H1 (cell line): ENCODE data around the gene CD244. TPM values are rescaled to one million over a fixed set of nuclear protein-coding genes. Genes with fewer than 3 reads are reported as not detected.

ENCODE experiments used
- CTCF ChIA-PET: fragments of 300-600 bp; sonication (Branson Sonifier 250); formaldehyde crosslinking; loops from one replicate; lab custom pipeline; 2021; ENCODE audit not compliant: partially characterized antibody; lab: Charles Lee
- POLR2A ChIA-PET: fragments of 300-600 bp; sonication (Branson Sonifier 250); formaldehyde crosslinking; loops from one replicate; lab custom pipeline; 2021; ENCODE audit warnings: inconsistent platforms; ENCODE audit not compliant: partially characterized antibody; lab: Charles Lee
- DNase-seq, 2 experiments: peaks; one replicate each; pipeline versions ENCODE4 v3.0.0 to v3.0.0-alpha.2; 2010 to 2022; ENCODE audit warnings: low spot score in 2 of 2, low read depth in 1 of 2, mixed read lengths in 1 of 2
- FAIRE-seq: peaks from 2 replicates; lab custom pipeline; 2011; peaks lifted over from hg19 to GRCh38; lab: Jason Lieb, UNC
- H2AFZ ChIP-seq: 2 replicates; pipeline ENCODE4 v1.8.1; 2012; ENCODE audit warnings: low read length, inconsistent platforms
- H2AK5ac ChIP-seq: 2 replicates; pipeline ENCODE4 v1.6.1; 2013; ENCODE audit warnings: low read depth, low read length
- H2BK120ac ChIP-seq: replicated peaks from 2 replicates; pipeline ENCODE3; 2013; ENCODE audit warnings: low read depth, low read length, inconsistent platforms
- H2BK12ac ChIP-seq: 2 replicates; pipeline ENCODE4 v1.6.1; 2013; ENCODE audit warnings: low read depth, low read length
- H2BK15ac ChIP-seq: 2 replicates; pipeline ENCODE4 v1.6.1; 2013; ENCODE audit warnings: low read length
- H2BK20ac ChIP-seq: 2 replicates; pipeline ENCODE4 v1.6.1; 2013; ENCODE audit warnings: low read length
- H2BK5ac ChIP-seq: 2 replicates; pipeline ENCODE4 v1.6.1; 2013; ENCODE audit warnings: low read depth, low read length
- H3K14ac ChIP-seq: 2 replicates; pipeline ENCODE4 v1.6.1; 2013; ENCODE audit warnings: inconsistent platforms; ENCODE audit not compliant: insufficient read length
- H3K18ac ChIP-seq: 2 replicates; pipeline ENCODE4 v1.6.1; 2013; ENCODE audit warnings: low read length; ENCODE audit errors: extremely low read depth
- H3K23ac ChIP-seq: 2 replicates; pipeline ENCODE4 v1.6.1; 2013; ENCODE audit warnings: inconsistent platforms; ENCODE audit not compliant: insufficient read length
- H3K23me2 ChIP-seq: 2 replicates; pipeline ENCODE4 v1.6.1; 2013; ENCODE audit warnings: low read depth, low read length
- H3K27ac ChIP-seq: 2 replicates; pipeline ENCODE4 v1.6.1; 2011; ENCODE audit warnings: low read depth, low read length, inconsistent platforms
- H3K27me3 ChIP-seq, 4 experiments: replicated peaks in 1 of 4; 1 replicate in 1 of 4; 2 replicates in 3 of 4; pipeline versions ENCODE4 v1.6.1 to v1.8.1; 2011 to 2013; ENCODE audit warnings: low read length in 3 of 4, mild to moderate bottlenecking in 3 of 4, inconsistent platforms in 2 of 4, mixed read lengths in 2 of 4, moderate library complexity in 1 of 4; ENCODE audit not compliant: control insufficient read depth in 3 of 4, insufficient read depth in 3 of 4; ENCODE audit errors: extremely low read depth in 1 of 4
- H3K36me3 ChIP-seq, 4 experiments: 2 replicates each; pipeline versions ENCODE4 v1.6.1 to v1.8.1; 2011 to 2013; ENCODE audit warnings: mild to moderate bottlenecking in 4 of 4, low read length in 3 of 4, moderate library complexity in 2 of 4, control low read depth in 1 of 4, inconsistent platforms in 1 of 4; ENCODE audit not compliant: insufficient read depth in 4 of 4, control insufficient read depth in 2 of 4
- H3K4ac ChIP-seq: replicated peaks from 2 replicates; pipeline ENCODE3; 2013; ENCODE audit warnings: low read length, low read depth, mixed read lengths, inconsistent platforms; ENCODE audit not compliant: insufficient read length
- H3K4me1 ChIP-seq, 4 experiments: replicated peaks in 1 of 4; 1 replicate in 1 of 4; 2 replicates in 3 of 4; pipeline versions ENCODE4 v1.6.1 to v1.8.1; 2011 to 2013; ENCODE audit warnings: low read length in 3 of 4, inconsistent platforms in 2 of 4, mixed read lengths in 1 of 4; ENCODE audit not compliant: insufficient read depth in 4 of 4, control insufficient read depth in 3 of 4
- H3K4me2 ChIP-seq, 2 experiments: 2 replicates each; pipeline versions ENCODE4 v1.6.1 to v1.8.1; 2011 to 2013; ENCODE audit warnings: low read depth in 2 of 2, low read length in 2 of 2, control low read depth in 1 of 2, inconsistent platforms in 1 of 2, mild to moderate bottlenecking in 1 of 2; ENCODE audit not compliant: insufficient read depth in 1 of 2
- H3K4me3 ChIP-seq, 4 experiments: fragments of 200-600, 300-600 bp in 1 of 4; sonication (generic), shearing (Covaris generic), sonication (Bioruptor Twin) in 1 of 4; 2 replicates each; pipeline versions ENCODE4 v1.5.1 to v1.8.1; 2011 to 2016; ENCODE audit warnings: low read length in 4 of 4, low read depth in 3 of 4, control low read depth in 2 of 4, inconsistent platforms in 2 of 4, mild to moderate bottlenecking in 2 of 4, mixed read lengths in 1 of 4, moderate library complexity in 1 of 4; ENCODE audit not compliant: insufficient read depth in 2 of 4; ENCODE audit errors: extremely low read depth in 1 of 4
- H3K56ac ChIP-seq: replicated peaks from 2 replicates; pipeline ENCODE3; 2013; ENCODE audit warnings: low read depth, mild to moderate bottlenecking, mixed read lengths, low read length, inconsistent platforms; ENCODE audit not compliant: insufficient read length
- H3K79me1 ChIP-seq: 2 replicates; pipeline ENCODE4 v1.6.1; 2013; ENCODE audit warnings: low read depth, low read length, control low read depth
- H3K79me2 ChIP-seq, 2 experiments: 2 replicates each; pipeline versions ENCODE4 v1.6.1 to v1.8.1; 2012 to 2013; ENCODE audit warnings: low read length in 2 of 2, mild to moderate bottlenecking in 2 of 2, inconsistent platforms in 1 of 2; ENCODE audit not compliant: insufficient read depth in 2 of 2, control insufficient read depth in 1 of 2
- H3K9ac ChIP-seq, 4 experiments: replicated peaks in 1 of 4; 1 replicate in 1 of 4; 2 replicates in 3 of 4; pipeline versions ENCODE4 v1.6.1 to v1.8.1; 2011 to 2013; ENCODE audit warnings: low read depth in 3 of 4, low read length in 3 of 4, control low read depth in 2 of 4, mild to moderate bottlenecking in 2 of 4, moderate library complexity in 2 of 4, inconsistent platforms in 1 of 4; ENCODE audit errors: extremely low read depth in 1 of 4
- H3K9me3 ChIP-seq, 2 experiments: 2 replicates each; pipeline versions ENCODE4 v1.6.1 to v1.8.1; 2012 to 2013; ENCODE audit warnings: mild to moderate bottlenecking in 2 of 2, moderate library complexity in 2 of 2, control low read depth in 1 of 2, inconsistent platforms in 1 of 2, low read depth in 1 of 2, low read length in 1 of 2, mixed read lengths in 1 of 2; ENCODE audit not compliant: insufficient read depth in 2 of 2
- H4K20me1 ChIP-seq, 2 experiments: replicated peaks in 1 of 2; 2 replicates each; pipeline versions ENCODE3 to v1.8.1; 2011 to 2013; ENCODE audit warnings: inconsistent platforms in 2 of 2, low read length in 2 of 2, mild to moderate bottlenecking in 1 of 2; ENCODE audit not compliant: insufficient read depth in 2 of 2, control insufficient read depth in 1 of 2
- H4K5ac ChIP-seq: 2 replicates; pipeline ENCODE4 v1.6.1; 2013; ENCODE audit warnings: low read length, low read depth, mixed read lengths, inconsistent platforms; ENCODE audit not compliant: insufficient read length
- H4K8ac ChIP-seq: 2 replicates; pipeline ENCODE4 v1.8.0; 2013; ENCODE audit warnings: mild to moderate bottlenecking, moderate library complexity, low read length, inconsistent platforms; ENCODE audit not compliant: insufficient read depth; ENCODE audit errors: extremely low read depth
- H4K91ac ChIP-seq: replicated peaks from 2 replicates; pipeline ENCODE3; 2013; ENCODE audit warnings: low read length, mixed read lengths, inconsistent platforms; ENCODE audit not compliant: insufficient read length
- FOSL1 ChIP-seq: IDR thresholded peaks from 2 replicates; pipeline ENCODE4 v1.6.1; 2011; ENCODE audit warnings: mild to moderate bottlenecking, low read depth, low read length, moderate library complexity; ENCODE audit not compliant: insufficient read depth
- GABPA ChIP-seq: IDR thresholded peaks from 2 replicates; pipeline ENCODE4 v1.6.1; 2011; ENCODE audit warnings: mild to moderate bottlenecking, low read length, moderate library complexity, borderline replicate concordance; ENCODE audit not compliant: insufficient read depth
- PHF8 ChIP-seq: fragments of 200-600 bp; sonication (generic); conservative IDR thresholded peaks from 2 replicates; pipeline ENCODE4 v1.7.1; 2012; ENCODE audit warnings: low read depth, mild to moderate bottlenecking, inconsistent platforms, low read length, moderate library complexity
- RBBP5 ChIP-seq: IDR thresholded peaks from 2 replicates; pipeline ENCODE4 v1.7.1; 2012; ENCODE audit warnings: low read depth, mild to moderate bottlenecking, inconsistent platforms, low read length, moderate library complexity, borderline replicate concordance
- WGBS, 2 experiments: shearing (Covaris generic) in 1 of 2; methylation state at CpG; one replicate each; pipeline versions ENCODE4 v1.1.6 to v1.1.7; 2013 to 2015; ENCODE audit warnings: low lambda C conversion rate in 2 of 2, mixed read lengths in 2 of 2, inconsistent platforms in 1 of 2, low coverage in 1 of 2, missing lambda C conversion rate in 1 of 2; ENCODE audit not compliant: insufficient replicate concordance in 2 of 2, insufficient coverage in 1 of 2, insufficient read length in 1 of 2; ENCODE audit errors: extremely low coverage in 1 of 2, missing lambda C conversion rate in 1 of 2; 5-methylcytosine and 5-hydroxymethylcytosine counted together
- polyA plus RNA-seq, 7 experiments: library from polyadenylated mRNA; depleted of rRNA in 3 of 7; stranded (reverse) in 5 of 7; unstranded in 2 of 7; fragments of >200 nt in 5 of 7; fragments of 200-250 nt in 2 of 7; gene quantifications; 1 replicate in 5 of 7; 2 replicates in 1 of 7; 4 replicates in 1 of 7; pipeline versions ENCODE4 v1.2.1 to v1.2.3, GENCODE V29; 2011 to 2013; ENCODE audit warnings: missing spikeins in 2 of 7, mixed read lengths in 2 of 7
- total RNA-seq: library from RNA; stranded (reverse); fragmentation: NEBNext Ultra II Directional; extraction: Animal tissue kit (Norgen Biotek cat#: 25700); gene quantifications from 2 replicates; pipeline ENCODE4 v1.2.1, GENCODE V29; 2021

Gene CD244
- total and polyA plus RNA-seq, 2 of the 8 experiments (the other 6 are each of a cell fraction or from before 2014, with no cell fraction given): not detected

DNA sequence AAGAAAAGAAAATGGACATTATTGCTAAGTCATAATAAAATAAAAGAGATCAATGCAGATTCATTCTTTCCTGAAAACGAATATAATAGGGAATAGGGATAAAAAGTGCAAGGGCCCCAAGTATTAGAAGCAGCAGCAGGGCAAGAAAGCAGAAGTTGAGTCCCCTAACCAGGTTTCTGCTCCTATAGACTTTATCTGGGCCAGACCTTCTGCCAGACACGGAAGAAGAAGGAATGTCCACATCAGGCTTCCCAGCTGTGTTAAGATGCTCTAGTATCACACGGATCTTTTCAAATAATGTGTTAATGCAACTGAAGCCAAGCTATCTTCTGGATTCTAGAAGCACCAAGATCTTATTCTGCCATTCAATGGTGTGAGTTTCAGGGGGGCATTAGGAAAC is 26.9 kb downstream of the CD244 start:
- POLR2A ChIA-PET: no interaction called here
- Histone ChIP-seq H3K4me1 (peaks cover 0 to 3% (median 0%) of the 10 kb centered on the region in 4 experiments; a peak in 2 of 7 replicates), H3K9ac (no peak overlapping the region), H4K91ac (no peak overlapping the region), H2AK5ac (no peak overlapping the region), H3K27ac (no peak overlapping the region), H3K18ac (no peak overlapping the region), H3K23me2 (no peaks in the 10 kb centered on the region), H3K14ac (no peak overlapping the region), H4K5ac (no peak overlapping the region), H2BK12ac (no peak overlapping the region), H3K4ac (no peak overlapping the region), H2BK15ac (no peak overlapping the region), H3K9me3 (no peaks in the 10 kb centered on the region), H3K27me3 (no peaks in the 10 kb centered on the region), H3K4me3 (no peak overlapping the region), H2BK20ac (peak overlapping the region; percentile 10; the same call in 1 of the 2 replicates), H3K23ac (no peak overlapping the region), H3K79me1 (no peaks in the 10 kb centered on the region), H3K56ac (no peak overlapping the region), H3K36me3 (no peaks in the 10 kb centered on the region), H2AFZ (no peak overlapping the region), H3K4me2 (no peak overlapping the region), H3K79me2 (no peaks in the 10 kb centered on the region), H2BK5ac (no peak overlapping the region), H2BK120ac (no peak overlapping the region), H4K20me1 (no peaks in the 10 kb centered on the region), H4K8ac (no peak overlapping the region)
- 81% methylated on average over 3 of the region's 3 CpGs; no CpG with 5 or more reads in 1 of the 2 experiments for WGBS, 2 experiments
- CTCF ChIA-PET: interaction anchor here (0.6 to 13.0 kb wide), 39 partner anchors 7 to 305 kb away, joined by 3 to 219 read pairs (median 4); partner anchors contain the start of genes CD244, ITLN1, ITLN2 and LY9
- DNase-seq (no peak), FAIRE-seq (no peak)
- TF ChIP-seq GABPA (no peak), PHF8 (no peak), FOSL1 (no peak), RBBP5 (no peak)
